ENCODE measurements around the gene A4GNT.

GRCh38 chr3:138173769-138174420 lies 41.7 kb upstream of the A4GNT start:
- TF ChIP-seq CTCF (IDR thresholded peaks at IDR 0.05) (no peak), EZH2 (IDR thresholded peaks at IDR 0.05; ENCODE audit: borderline replicate concordance, insufficient read depth, low read depth, low read length, poor library complexity, severe bottlenecking) (no peak)
